IMR-90 (cell line): ENCODE data around the gene NEK6. TPM values are rescaled to one million over a fixed set of nuclear protein-coding genes. Genes with fewer than 3 reads are reported as not detected.

Experiments
- ATAC-seq: fragments of 200-7000 bp; cut with Tn5 transposase; 2 replicates; pipeline ENCODE4 v1.9.1; 2020; ENCODE audit warnings: low read depth, mild to moderate bottlenecking, moderate library complexity
- BruUV-seq: library from RNA; stranded (reverse); fragments of 400-500 nt; replicated peaks from 2 replicates; lab custom pipeline; 2021; lab: Mats Ljungman, UMichigan
- CTCF ChIA-PET: fragments of 300-600 bp; formaldehyde crosslinking; extraction: SDS; loops from one replicate; lab custom pipeline; 2021; ENCODE audit warnings: antibody characterized with exemption; lab: Yijun Ruan, JAX
- POLR2A ChIA-PET: fragments of 300-600 bp; sonication (Branson Sonifier 250); formaldehyde crosslinking; loops from one replicate; lab custom pipeline; 2022; ENCODE audit warnings: antibody characterized with exemption; ENCODE audit not compliant: unreplicated experiment; lab: Charles Lee
- DNase-seq: peaks from one replicate; pipeline ENCODE4 v3.0.0; 2013
- H2AFZ ChIP-seq: replicated peaks from 2 replicates; pipeline ENCODE3; 2013; ENCODE audit warnings: low read length, mild to moderate bottlenecking; ENCODE audit not compliant: poor library complexity
- H2AK5ac ChIP-seq: 2 replicates; pipeline ENCODE4 v1.6.1; 2013; ENCODE audit warnings: low read depth, low read length, inconsistent platforms
- H2AK9ac ChIP-seq: replicated peaks from 2 replicates; pipeline ENCODE3; 2013; ENCODE audit warnings: mild to moderate bottlenecking, low read depth, low read length, moderate library complexity; ENCODE audit not compliant: poor library complexity
- H2BK120ac ChIP-seq: 2 replicates; pipeline ENCODE4 v1.6.1; 2013; ENCODE audit warnings: low read depth, low read length, inconsistent platforms
- H2BK15ac ChIP-seq: 3 replicates; pipeline ENCODE4 v1.6.1; 2013; ENCODE audit warnings: low read depth, low read length, inconsistent platforms
- H2BK20ac ChIP-seq: 2 replicates; pipeline ENCODE4 v1.6.1; 2013; ENCODE audit warnings: low read depth, mild to moderate bottlenecking, inconsistent platforms, low read length, moderate library complexity
- H2BK5ac ChIP-seq: 2 replicates; pipeline ENCODE4 v1.6.1; 2013; ENCODE audit warnings: mild to moderate bottlenecking, low read depth, low read length, inconsistent platforms; ENCODE audit not compliant: poor library complexity, severe bottlenecking
- H3K14ac ChIP-seq: replicated peaks from 2 replicates; pipeline ENCODE4 v1.6.1; 2013; ENCODE audit warnings: low read depth, low read length, inconsistent platforms
- H3K18ac ChIP-seq: 2 replicates; pipeline ENCODE4 v1.6.1; 2013; ENCODE audit warnings: low read depth, low read length, control low read depth
- H3K23ac ChIP-seq: 2 replicates; pipeline ENCODE4 v1.6.1; 2013; ENCODE audit warnings: low read depth, low read length, inconsistent platforms
- H3K27ac ChIP-seq: 2 replicates; pipeline ENCODE4 v1.5.1; 2013; ENCODE audit warnings: mild to moderate bottlenecking, control low read depth, low read length; ENCODE audit not compliant: insufficient read depth
- H3K27me3 ChIP-seq: 2 replicates; pipeline ENCODE4 v1.6.1; 2013; ENCODE audit warnings: low read length; ENCODE audit not compliant: control insufficient read depth, insufficient read depth
- H3K36me3 ChIP-seq: 2 replicates; pipeline ENCODE4 v1.6.1; 2013; ENCODE audit warnings: low read length, mixed read lengths; ENCODE audit not compliant: control insufficient read depth, insufficient read depth
- H3K4ac ChIP-seq: 2 replicates; pipeline ENCODE4 v1.6.1; 2013; ENCODE audit warnings: low read depth, low read length, inconsistent platforms
- H3K4me1 ChIP-seq: 2 replicates; pipeline ENCODE4 v1.6.1; 2013; ENCODE audit warnings: low read length, mixed read lengths; ENCODE audit not compliant: control insufficient read depth, insufficient read depth
- H3K4me2 ChIP-seq: 2 replicates; pipeline ENCODE4 v1.6.1; 2013; ENCODE audit warnings: low read depth, mild to moderate bottlenecking, control low read depth, low read length, moderate library complexity
- H3K4me3 ChIP-seq: 2 replicates; pipeline ENCODE4 v1.5.1; 2013; ENCODE audit warnings: low read depth, mild to moderate bottlenecking, control low read depth, low read length, moderate library complexity; ENCODE audit not compliant: insufficient read depth
- H3K56ac ChIP-seq: 2 replicates; pipeline ENCODE4 v1.6.1; 2013; ENCODE audit warnings: low read length, inconsistent platforms; ENCODE audit not compliant: insufficient read depth; ENCODE audit errors: extremely low read depth
- H3K79me1 ChIP-seq, 2 experiments: 2 replicates each; pipeline ENCODE4 v1.6.1; 2013; ENCODE audit warnings: low read length in 2 of 2, inconsistent platforms in 1 of 2, low read depth in 1 of 2
- H3K9ac ChIP-seq: 2 replicates; pipeline ENCODE4 v1.6.1; 2013; ENCODE audit warnings: low read depth, low read length, control low read depth
- H3K9me1 ChIP-seq: 2 replicates; pipeline ENCODE4 v1.6.1; 2013; ENCODE audit warnings: low read length, inconsistent platforms; ENCODE audit not compliant: insufficient read depth
- H3K9me3 ChIP-seq: 2 replicates; pipeline ENCODE4 v1.6.1; 2013; ENCODE audit warnings: low read length; ENCODE audit not compliant: control insufficient read depth, insufficient read depth
- H4K20me1 ChIP-seq: 2 replicates; pipeline ENCODE4 v1.6.1; 2013; ENCODE audit warnings: low read length, inconsistent platforms; ENCODE audit not compliant: insufficient read depth
- H4K5ac ChIP-seq: 2 replicates; pipeline ENCODE4 v1.6.1; 2013; ENCODE audit warnings: mild to moderate bottlenecking, low read depth, low read length, control low read depth
- H4K8ac ChIP-seq, 2 experiments: 2 replicates each; pipeline ENCODE4 v1.6.1; 2013; ENCODE audit warnings: low read depth in 2 of 2, low read length in 2 of 2, control low read depth in 1 of 2, inconsistent platforms in 1 of 2
- H4K91ac ChIP-seq: 2 replicates; pipeline ENCODE4 v1.6.1; 2013; ENCODE audit warnings: low read depth, low read length, inconsistent platforms; ENCODE audit not compliant: insufficient read depth
- BHLHE40 ChIP-seq: fragments of 150-350 bp; IDR thresholded peaks from 2 replicates; pipeline ENCODE4 v1.6.1; 2016; ENCODE audit warnings: mild to moderate bottlenecking, low read depth, low read length
- CEBPB ChIP-seq: IDR thresholded peaks from 2 replicates; pipeline ENCODE4 v1.6.1; 2012; ENCODE audit warnings: low read depth, low read length, improper control_type of control experiment
- CHD1 ChIP-seq: IDR thresholded peaks from 2 replicates; pipeline ENCODE4 v1.6.1; 2012; ENCODE audit warnings: low read depth, low read length, improper control_type of control experiment
- CTCF ChIP-seq: conservative IDR thresholded peaks from 2 replicates; pipeline ENCODE4 v1.5.1; 2012; ENCODE audit warnings: mild to moderate bottlenecking, low read depth, low read length, improper control_type of control experiment
- ELK1 ChIP-seq: fragments of 150-350 bp; IDR thresholded peaks from 2 replicates; pipeline ENCODE4 v1.6.1; 2016; ENCODE audit warnings: low read depth, mild to moderate bottlenecking, low read length, moderate library complexity, borderline replicate concordance
- FOS ChIP-seq: fragments of 150-350 bp; IDR thresholded peaks from 2 replicates; pipeline ENCODE4 v1.6.1; 2016; ENCODE audit warnings: low read depth, low read length
- MAFK ChIP-seq: IDR thresholded peaks from 2 replicates; pipeline ENCODE4 v1.6.1; 2012; ENCODE audit warnings: low read depth, low read length, improper control_type of control experiment
- MAZ ChIP-seq: IDR thresholded peaks from 2 replicates; pipeline ENCODE4 v1.6.1; 2012; ENCODE audit warnings: low read depth, mild to moderate bottlenecking, low read length, improper control_type of control experiment, moderate library complexity, borderline replicate concordance
- MXI1 ChIP-seq: IDR thresholded peaks from 2 replicates; pipeline ENCODE4 v1.6.1; 2012; ENCODE audit warnings: low read depth, mild to moderate bottlenecking, low read length, moderate library complexity, borderline replicate concordance
- NFE2L2 ChIP-seq: fragments of 150-350 bp; IDR thresholded peaks from 2 replicates; pipeline ENCODE4 v1.6.1; 2016; ENCODE audit warnings: low read depth, mild to moderate bottlenecking, low read length
- POLR2A ChIP-seq: IDR thresholded peaks from 2 replicates; pipeline ENCODE4 v1.6.1; 2012; ENCODE audit warnings: mild to moderate bottlenecking, low read depth, low read length
- RAD21 ChIP-seq: IDR thresholded peaks from 2 replicates; pipeline ENCODE4 v1.6.1; 2012; ENCODE audit warnings: low read length, improper control_type of control experiment
- RCOR1 ChIP-seq: IDR thresholded peaks from 2 replicates; pipeline ENCODE4 v1.6.1; 2012; ENCODE audit warnings: mild to moderate bottlenecking, low read length, improper control_type of control experiment; ENCODE audit not compliant: insufficient replicate concordance
- RFX5 ChIP-seq: IDR thresholded peaks from 2 replicates; pipeline ENCODE4 v1.8.0; 2012; ENCODE audit warnings: low read depth, mild to moderate bottlenecking, low read length, moderate library complexity
- SMC3 ChIP-seq: fragments of 150-350 bp; IDR thresholded peaks from 2 replicates; pipeline ENCODE4 v1.6.1; 2016; ENCODE audit warnings: low read depth, mild to moderate bottlenecking, antibody characterized with exemption, low read length, moderate library complexity
- USF2 ChIP-seq: fragments of 150-350 bp; IDR thresholded peaks from 2 replicates; pipeline ENCODE4 v1.6.1; 2017; ENCODE audit warnings: mild to moderate bottlenecking, antibody characterized with exemption, low read length, low read depth
- WGBS, 2 experiments: methylation state at CpG; one replicate each; pipeline versions ENCODE4 v1.1.5 to v1.1.7; 2013; ENCODE audit warnings: missing lambda C conversion rate in 2 of 2; ENCODE audit not compliant: insufficient read length in 1 of 2; ENCODE audit errors: extremely low coverage in 2 of 2; 5-methylcytosine and 5-hydroxymethylcytosine counted together
- dilution Hi-C: fragments of 300-500 bp; cut with HindIII; formaldehyde crosslinking; loops from one replicate; pipeline ENCODE4 v1.14.3; 2018; ENCODE audit warnings: low sequenced_read_pairs; ENCODE audit not compliant: unreplicated experiment
- in situ Hi-C: fragments of 300-500 bp; cut with MboI; formaldehyde crosslinking; loops from 3 replicates; pipeline ENCODE4 v1.14.3; 2019; ENCODE audit warnings: low sequenced_read_pairs, inconsistent platforms, mixed read lengths
- intact Hi-C: fragments of 100-400 bp; cut with micrococcal nuclease; formaldehyde crosslinking; loops from 2 replicates; pipeline ENCODE4 v1.10.0; 2022
- polyA plus RNA-seq, 3 experiments: library from polyadenylated mRNA; depleted of rRNA; stranded (reverse); fragments of >200 nt; gene quantifications; 2 replicates each; pipeline ENCODE4 v1.2.3, GENCODE V29; 2012; ENCODE audit warnings: low replicate concordance in 1 of 3
- total RNA-seq: library from RNA; depleted of rRNA; stranded (reverse); fragments of >200 nt; gene quantifications from 2 replicates; pipeline ENCODE4 v1.2.3, GENCODE V29; 2012

The NEK6 gene
- total and polyA plus RNA-seq, 2 of the 4 experiments (the other 2 are of a cell fraction) = 79.9 to 112 TPM

DNA sequence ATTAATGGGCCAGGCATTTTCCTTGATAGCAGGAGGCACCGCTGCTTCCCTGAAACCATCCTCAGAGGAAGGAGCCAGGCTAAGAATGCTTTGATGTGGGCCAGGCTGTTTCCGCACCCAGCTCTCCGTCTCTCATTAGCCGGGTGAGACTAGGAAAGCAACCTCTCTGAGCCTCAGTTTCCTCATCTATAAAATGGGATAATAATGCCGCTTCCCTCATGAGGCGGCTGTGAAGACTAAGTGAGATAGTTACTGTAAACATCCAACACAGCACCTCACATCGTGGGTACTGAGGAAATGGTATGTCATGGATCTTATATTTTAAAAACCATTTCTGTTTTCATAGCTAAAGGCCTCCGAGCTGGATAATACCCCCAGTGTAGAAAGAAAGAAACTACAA is 46.5 kb downstream of the NEK6 start:
- no peak overlapping the region for H2AK9ac ChIP-seq
- H3K18ac ChIP-seq = no peak overlapping the region
- DNase-seq (no peak), ATAC-seq (no peak)
- H4K91ac ChIP-seq = no peak overlapping the region
- BruUV-seq = no TSS peak
- no peaks in the 10 kb centered on the region for H3K9me3 ChIP-seq
- no peaks in the 10 kb centered on the region for H3K27me3 ChIP-seq
- no peak overlapping the region for H3K9ac ChIP-seq
- no CpG with 5 or more reads among the region's 8 CpGs for WGBS, 2 experiments
- intact Hi-C loops = no loop called here
- no peak overlapping the region for H2BK20ac ChIP-seq
- H4K8ac ChIP-seq = no peak overlapping the region
- no peak overlapping the region; the same call in 1 of the 2 replicates for H2AK5ac ChIP-seq
- H3K4me3 ChIP-seq = no peak overlapping the region
- H2BK120ac ChIP-seq = no peak overlapping the region
- no peak overlapping the region for H2BK5ac ChIP-seq
- peaks cover 33% of the 10 kb centered on the region for H3K4me1 ChIP-seq
- dilution Hi-C loops = no loop called here
- no peak overlapping the region for H3K4ac ChIP-seq
- TF ChIP-seq MAZ (no peak), MAFK (no peak), RCOR1 (no peak), MXI1 (no peak), SMC3 (no peak), POLR2A (no peak), RFX5 (no peak), RAD21 (no peak), BHLHE40 (no peak), ELK1 (no peak), CEBPB (no peak), FOS (no peak), CTCF (no peak), CHD1 (no peak), NFE2L2 (no peak), USF2 (no peak)
- no peak overlapping the region for H3K23ac ChIP-seq
- ChIA-PET CTCF (no interaction called here), POLR2A (no interaction called here)
- H3K79me1 ChIP-seq = peaks cover 30 to 93% of the 10 kb centered on the region in 2 experiments
- H3K27ac ChIP-seq = no peak overlapping the region
- in situ Hi-C loops = loop anchor here (25.0 kb wide), 1 partner anchor 767 kb away; no protein-coding TSS in a partner anchor
- H3K4me2 ChIP-seq = no peak overlapping the region
- H4K5ac ChIP-seq = no peak overlapping the region
- H3K9me1 ChIP-seq = peaks cover 27% of the 10 kb centered on the region
- H3K14ac ChIP-seq = no peak overlapping the region
- H3K56ac ChIP-seq = no peak overlapping the region
- peaks cover 52% of the 10 kb centered on the region for H3K36me3 ChIP-seq
- no peak overlapping the region for H2BK15ac ChIP-seq
- H2AFZ ChIP-seq = no peak overlapping the region
- peaks cover 10% of the 10 kb centered on the region; the same call in 1 of the 2 replicates for H4K20me1 ChIP-seq
